ENCODE results near the gene CYB5R4. TPM values are rescaled to one million over a fixed set of nuclear protein-coding genes. Genes with fewer than 3 reads are reported as not detected.

Gene CYB5R4
- polyA plus RNA-seq, 1 donor from 2014 or later: 18.0 TPM

DNA sequence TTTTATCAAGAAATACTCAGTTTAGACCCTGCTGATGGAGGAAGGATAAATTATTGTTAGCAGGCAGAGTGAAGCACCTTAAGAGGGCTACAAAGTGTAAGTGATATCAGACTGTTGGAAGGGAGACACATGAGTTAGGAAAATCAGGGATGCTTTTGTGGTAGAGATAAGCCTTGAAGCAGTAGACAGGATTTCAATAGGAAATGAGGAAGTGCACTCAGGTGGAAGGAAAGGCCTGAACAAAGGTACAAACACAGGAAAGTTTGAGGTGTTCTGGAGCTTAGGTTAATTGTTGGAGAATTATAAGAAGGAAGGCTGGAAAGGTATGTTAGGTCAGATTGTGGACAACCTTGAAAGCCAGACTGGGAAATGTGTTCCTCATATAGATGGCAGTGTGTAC, 7.6 kb downstream of the CYB5R4 start:
- TF ChIP-seq RAD21 (conservative IDR thresholded peaks at IDR 0.05): no peak
- TF ChIP-seq POLR2AphosphoS5 (IDR thresholded peaks at IDR 0.05): no peak
- Histone ChIP-seq H3K9ac (ENCODE audit: low read length) (no peak overlapping the region), H3K9me2 (ENCODE audit: insufficient read depth, low read length) (no peaks in the 10 kb centered on the region), H3K79me2 (replicated peaks; ENCODE audit: insufficient read depth, low read length) (peaks cover 3% of the 10 kb centered on the region), H2AFZ (ENCODE audit: low read depth, low read length) (no peak overlapping the region), H3K4me3 (ENCODE audit: low read length) (no peak overlapping the region), H3F3A (ENCODE audit: insufficient read depth, low read length, poor library complexity, severe bottlenecking) (no peaks in the 10 kb centered on the region), H3K27ac (ENCODE audit: low read length) (no peak overlapping the region), H3K36me3 (ENCODE audit: insufficient read depth, low read length) (no peaks in the 10 kb centered on the region), H3K27me3 (ENCODE audit: insufficient read depth, low read depth, low read length) (no peaks in the 10 kb centered on the region), H3K4me2 (ENCODE audit: low read length) (no peak overlapping the region), H4K20me1 (ENCODE audit: insufficient read depth) (no peaks in the 10 kb centered on the region), H3K9me3 (ENCODE audit: low read length) (no peaks in the 10 kb centered on the region)

DNA sequence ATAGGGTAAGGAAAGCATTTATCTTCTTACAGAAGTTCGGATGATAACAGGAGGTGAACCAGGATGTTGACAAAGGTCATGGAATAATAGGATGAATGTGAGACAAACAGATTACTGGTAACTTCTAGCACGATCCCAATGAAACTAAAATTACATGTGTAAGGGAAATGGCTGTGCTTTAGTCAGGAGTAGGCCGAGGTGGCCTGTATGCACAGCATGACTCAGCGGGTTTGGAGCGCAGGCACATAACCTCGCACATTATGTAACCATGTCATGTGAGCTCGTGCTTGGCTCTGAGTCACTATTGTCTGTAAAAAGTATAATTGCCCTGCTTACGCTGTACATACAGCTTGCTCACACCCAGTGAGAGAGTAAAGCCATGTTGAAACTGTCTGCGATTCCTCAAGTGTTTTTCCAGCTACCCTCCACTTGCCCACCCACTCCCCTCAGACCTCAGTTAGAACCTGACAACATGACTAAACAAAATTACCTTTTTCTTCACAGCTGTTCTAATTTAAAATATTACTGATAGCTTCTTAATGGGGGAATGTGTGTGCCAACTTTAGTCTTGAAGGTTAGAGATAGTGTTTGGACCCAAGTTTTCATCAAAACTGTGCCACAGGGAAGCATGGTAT, 8.2 kb downstream of the CYB5R4 start:
- TF ChIP-seq TAF1 (IDR thresholded peaks at IDR 0.05; ENCODE audit: low read depth) (no peak), POLR2AphosphoS5 (IDR thresholded peaks at IDR 0.05) (no peak), CTCF (IDR thresholded peaks at IDR 0.05; ENCODE audit: poor library complexity, severe bottlenecking) (no peak), EZH2 (IDR thresholded peaks at IDR 0.05; ENCODE audit: borderline replicate concordance, insufficient read depth, low read length, poor library complexity, severe bottlenecking) (no peak), RAD21 (conservative IDR thresholded peaks at IDR 0.05) (no peak), SMC3 (conservative IDR thresholded peaks at IDR 0.05; ENCODE audit: poor library complexity) (no peak), MXI1 (conservative IDR thresholded peaks at IDR 0.05; ENCODE audit: poor library complexity, severe bottlenecking) (no peak), EP300 (conservative IDR thresholded peaks at IDR 0.05; ENCODE audit: poor library complexity, severe bottlenecking) (no peak), REST (IDR thresholded peaks at IDR 0.05; ENCODE audit: borderline replicate concordance) (no peak)
- Histone ChIP-seq H4K20me1 (ENCODE audit: insufficient read depth) (no peaks in the 10 kb centered on the region), H3K9ac (ENCODE audit: low read length) (no peak overlapping the region), H3K4me2 (ENCODE audit: low read length) (no peak overlapping the region), H2AFZ (ENCODE audit: low read depth, low read length) (no peak overlapping the region), H3F3A (ENCODE audit: insufficient read depth, low read length, poor library complexity, severe bottlenecking) (no peaks in the 10 kb centered on the region), H3K9me2 (ENCODE audit: insufficient read depth, low read length) (no peaks in the 10 kb centered on the region), H3K9me3 (ENCODE audit: low read length) (no peaks in the 10 kb centered on the region), H3K79me2 (replicated peaks; ENCODE audit: insufficient read depth, low read length) (no peaks in the 10 kb centered on the region), H3K36me3 (ENCODE audit: insufficient read depth, low read length) (no peaks in the 10 kb centered on the region), H3K4me3 (ENCODE audit: low read length) (no peak overlapping the region), H3K27me3 (ENCODE audit: insufficient read depth, low read depth, low read length) (no peaks in the 10 kb centered on the region), H3K27ac (ENCODE audit: low read length) (no peak overlapping the region)
